ENCODE measurements around the gene PLA2G4D. TPM values are rescaled to one million over a fixed set of nuclear protein-coding genes. Genes with fewer than 3 reads are reported as not detected.

Gene PLA2G4D
- polyA plus RNA-seq, 1 of the 3 experiments (the other 2 are of a cell fraction), result not detected

- peaks cover 8 to 14% of the 10 kb centered on the region in 2 experiments; a peak in 3 of 4 replicates for H3K4me1 ChIP-seq (ENCODE audit: control insufficient read depth in 1 of 2, insufficient read depth in 2 of 2, low read depth in 1 of 2, low read length in 1 of 2)
- H2AFZ ChIP-seq (ENCODE audit: low read depth), result no peak overlapping the region
- H3K4me3 ChIP-seq (ENCODE audit: low read depth in 2 of 2, low read length in 1 of 2), result no peak overlapping the region
- no peak for DNase-seq
- H3K27ac ChIP-seq (ENCODE audit: low read depth in 2 of 2, low read length in 1 of 2), result no peak overlapping the region
- no peaks in the 10 kb centered on the region for H3K9me3 ChIP-seq
- WGBS (ENCODE audit: low lambda C conversion rate), result 91% methylated on average over 9 of the region's 9 CpGs
- no peak overlapping the region for H3K4me2 ChIP-seq
- no peaks in the 10 kb centered on the region for H3K9me2 ChIP-seq
- H3K79me2 ChIP-seq (ENCODE audit: insufficient read depth), result no peaks in the 10 kb centered on the region
- ChIA-PET CTCF (interaction anchor here (1.2 to 14.9 kb wide), 3 partner anchors 7 to 101 kb away, joined by 5 to 293 read pairs (median 48); no protein-coding TSS in a partner anchor), POLR2A (no interaction called here)
- no peak overlapping the region for H3K9ac ChIP-seq
- no peaks in the 10 kb centered on the region for H4K20me1 ChIP-seq (ENCODE audit: insufficient read depth)
- no peaks in the 10 kb centered on the region for H3K36me3 ChIP-seq (replicated peaks in 1 of 2; ENCODE audit: control insufficient read depth in 1 of 2, insufficient read depth in 2 of 2, low read length in 1 of 2)
- H3F3A ChIP-seq (replicated peaks; ENCODE audit: insufficient read depth), result no peaks in the 10 kb centered on the region
- TF ChIP-seq FOSL2 (IDR thresholded peaks at IDR 0.05; ENCODE audit: borderline replicate concordance, low read depth) (no peak), RXRA (IDR thresholded peaks at IDR 0.05; ENCODE audit: borderline replicate concordance, low read depth) (no peak), EP300 (IDR thresholded peaks at IDR 0.05; ENCODE audit: borderline replicate concordance in 1 of 2, low read depth in 1 of 2, low read length in 1 of 2) (no peak), MEF2A (IDR thresholded peaks at IDR 0.05; ENCODE audit: borderline replicate concordance, low read depth) (no peak), YY1 (IDR thresholded peaks at IDR 0.05; ENCODE audit: low read depth) (no peak), REST (IDR thresholded peaks at IDR 0.05; ENCODE audit: low read depth, low read length) (no peak), FOXJ3 (CRISPR knock-in tag; IDR thresholded peaks at IDR 0.05) (no peak), EZH2phosphoT487 (IDR thresholded peaks at IDR 0.05; ENCODE audit: borderline replicate concordance, low read depth) (no peak)
- H3K27me3 ChIP-seq (ENCODE audit: insufficient read depth), result no peaks in the 10 kb centered on the region; the same call in 1 of the 2 replicates
Measured at GRCh38 chr15:42090781-42091180, 3.6 kb downstream of the PLA2G4D start.

- no peaks in the 10 kb centered on the region for H3K36me3 ChIP-seq (replicated peaks in 1 of 2; ENCODE audit: control insufficient read depth in 1 of 2, insufficient read depth in 2 of 2, low read length in 1 of 2)
- peaks cover 8 to 14% of the 10 kb centered on the region in 2 experiments; a peak in 3 of 4 replicates for H3K4me1 ChIP-seq (ENCODE audit: control insufficient read depth in 1 of 2, insufficient read depth in 2 of 2, low read depth in 1 of 2, low read length in 1 of 2)
- no peaks in the 10 kb centered on the region for H3K9me2 ChIP-seq
- POLR2A ChIA-PET, result no interaction called here
- no peaks in the 10 kb centered on the region for H3F3A ChIP-seq (replicated peaks; ENCODE audit: insufficient read depth)
- H3K4me2 ChIP-seq, result no peak overlapping the region
- H3K27ac ChIP-seq (ENCODE audit: low read depth in 2 of 2, low read length in 1 of 2), result no peak overlapping the region
- H3K27me3 ChIP-seq (ENCODE audit: insufficient read depth), result no peaks in the 10 kb centered on the region; the same call in 1 of the 2 replicates
- 77% methylated on average over 7 of the region's 7 CpGs for WGBS (ENCODE audit: low lambda C conversion rate)
- no peak overlapping the region for H2AFZ ChIP-seq (ENCODE audit: low read depth)
- DNase-seq, result no peak
- TF ChIP-seq FOXJ3 (CRISPR knock-in tag; IDR thresholded peaks at IDR 0.05), result no peak
- no peak overlapping the region for H3K4me3 ChIP-seq (ENCODE audit: low read depth in 2 of 2, low read length in 1 of 2)
- H3K9ac ChIP-seq, result no peak overlapping the region
- CTCF ChIA-PET, result interaction anchor here (1.2 to 14.9 kb wide), 3 partner anchors 7 to 101 kb away, joined by 5 to 293 read pairs (median 48); no protein-coding TSS in a partner anchor
- no peaks in the 10 kb centered on the region for H3K79me2 ChIP-seq (ENCODE audit: insufficient read depth)
- no peaks in the 10 kb centered on the region for H3K9me3 ChIP-seq
- H4K20me1 ChIP-seq (ENCODE audit: insufficient read depth), result no peaks in the 10 kb centered on the region
Measured at GRCh38 chr15:42090370-42090769, 4.0 kb downstream of the PLA2G4D start.

All from SK-N-SH (cell line).